ENCODE data around the gene SLC41A3.

GRCh38 chr3:126130081-126130855 is 46.3 kb upstream of the SLC41A3 start:
- no peak for TF ChIP-seq CTCF (conservative IDR thresholded peaks at IDR 0.05)
- no peak for TF ChIP-seq ZFX (IDR thresholded peaks at IDR 0.05)

Measured in C4-2B (cell line).